NB4 (cell line): Measurements from ENCODE around the gene AIP.

ENCODE experiments used
- DNase-seq: peaks from one replicate; pipeline ENCODE4 v3.0.0; 2010; ENCODE audit warnings: low read depth
- H3K4me3 ChIP-seq: one replicate; pipeline ENCODE4 v1.5.1; 2011; ENCODE audit warnings: mild to moderate bottlenecking, low read depth, low read length, moderate library complexity
- CTCF ChIP-seq: IDR thresholded peaks from one replicate; pipeline ENCODE4 v1.5.1; 2012; ENCODE audit warnings: low read depth, low read length
- MYC ChIP-seq: IDR thresholded peaks from 2 replicates; pipeline ENCODE4 v1.6.1; 2011; ENCODE audit warnings: low read depth, low read length
- POLR2A ChIP-seq: IDR thresholded peaks from 2 replicates; pipeline ENCODE4 v1.6.1; 2011; ENCODE audit warnings: mild to moderate bottlenecking; ENCODE audit not compliant: insufficient read length; ENCODE audit errors: extremely low read depth
- TF ChIP-seq, protein P1 (sequence below): IDR thresholded peaks from 2 replicates; pipeline ENCODE4 v1.6.1; 2011; ENCODE audit warnings: low read depth, low read length

The AIP gene

DNA sequence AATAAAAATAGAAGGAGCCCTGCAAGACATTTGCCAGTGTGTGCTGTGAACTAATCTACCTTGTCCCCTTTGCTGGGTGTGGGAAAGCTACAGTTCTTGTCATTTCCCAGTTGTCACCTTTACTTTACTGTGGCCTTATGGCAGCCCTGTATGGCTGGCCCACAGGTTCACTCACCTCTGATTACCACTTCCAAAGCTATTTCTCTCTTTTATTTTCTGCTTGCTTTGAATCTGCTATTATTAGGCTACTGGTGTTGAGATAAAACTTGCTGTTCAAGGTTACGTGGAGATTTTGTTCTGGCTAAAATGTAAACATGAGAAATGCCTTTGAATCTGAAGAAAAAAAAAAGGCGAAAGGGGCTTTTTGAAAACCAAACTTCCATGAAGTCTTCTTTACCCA, 50.1 kb downstream of the AIP start:
- no peak overlapping the region for H3K4me3 ChIP-seq
- TF ChIP-seq, protein P1, sequence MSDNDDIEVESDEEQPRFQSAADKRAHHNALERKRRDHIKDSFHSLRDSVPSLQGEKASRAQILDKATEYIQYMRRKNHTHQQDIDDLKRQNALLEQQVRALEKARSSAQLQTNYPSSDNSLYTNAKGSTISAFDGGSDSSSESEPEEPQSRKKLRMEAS: no peak
- TF ChIP-seq CTCF (no peak), MYC (no peak), POLR2A (no peak)
- no peak for DNase-seq

GRCh38 chr11:67534070-67534679, 51.3 kb downstream of the AIP start:
- DNase-seq: peak; percentile 28
- H3K4me3 ChIP-seq: no peak overlapping the region
- no peak for TF ChIP-seq CTCF
- TF ChIP-seq, protein P1: no peak
- no peak for TF ChIP-seq POLR2A
- TF ChIP-seq MYC: no peak

- no peak for DNase-seq
- TF ChIP-seq, protein P1: no peak
- TF ChIP-seq MYC (no peak), CTCF (no peak), POLR2A (no peak)
- H3K4me3 ChIP-seq: no peak overlapping the region
Observed at GRCh38 chr11:67535561-67535960, 52.7 kb downstream of the AIP start.

GRCh38 chr11:67538306-67538705, 55.5 kb downstream of the AIP start:
- no peak overlapping the region for H3K4me3 ChIP-seq
- DNase-seq: no peak
- TF ChIP-seq CTCF (no peak), MYC (no peak)

GRCh38 chr11:67538823-67539505, 56.1 kb downstream of the AIP start:
- H3K4me3 ChIP-seq: no peak overlapping the region
- DNase-seq: no peak
- no peak for TF ChIP-seq POLR2A
- no peak for TF ChIP-seq MYC
- TF ChIP-seq, protein P1: no peak
- TF ChIP-seq CTCF: no peak

- no peak for TF ChIP-seq CTCF
- TF ChIP-seq, protein P1: no peak
- TF ChIP-seq POLR2A: no peak
- no peak for TF ChIP-seq MYC
- H3K4me3 ChIP-seq: no peak overlapping the region
- peak; percentile 42 for DNase-seq
Observed at GRCh38 chr11:67539550-67539949, 56.7 kb downstream of the AIP start.
